NCI-H1417 (cell line): ENCODE measurements around the gene TMEM25.

Experiments
- DNase-seq, 3 experiments: peaks; one replicate each; lab custom pipeline; 2025; lab: John Stamatoyannopoulos, UW

TMEM25 gene

DNA sequence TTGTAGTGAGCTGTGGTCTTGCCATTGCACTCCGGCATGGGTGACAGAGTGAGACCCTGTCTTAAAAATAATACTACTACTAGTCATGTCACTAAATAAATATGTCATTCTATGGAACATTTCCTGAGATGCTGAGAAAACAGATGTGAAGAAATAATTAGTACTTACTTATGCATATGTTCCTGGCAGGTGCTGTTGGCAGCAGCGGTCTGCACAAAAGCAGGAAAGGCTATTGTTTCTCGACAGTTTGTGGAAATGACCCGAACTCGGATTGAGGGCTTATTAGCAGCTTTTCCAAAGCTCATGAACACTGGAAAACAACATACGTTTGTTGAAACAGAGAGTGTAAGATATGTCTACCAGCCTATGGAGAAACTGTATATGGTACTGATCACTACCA lies 50.1 kb downstream of the TMEM25 start:
- peak in 2 of 3 experiments; percentile 60 to 85 for DNase-seq
